ENCODE results near the gene GNE. TPM values are rescaled to one million over a fixed set of nuclear protein-coding genes. Genes with fewer than 3 reads are reported as not detected.
"Not testable (repeated sequence)": the region's sequence is repeated elsewhere in the genome, so short reads cannot be mapped to it uniquely, and the experiment has no call there.

Gene GNE, protein sequence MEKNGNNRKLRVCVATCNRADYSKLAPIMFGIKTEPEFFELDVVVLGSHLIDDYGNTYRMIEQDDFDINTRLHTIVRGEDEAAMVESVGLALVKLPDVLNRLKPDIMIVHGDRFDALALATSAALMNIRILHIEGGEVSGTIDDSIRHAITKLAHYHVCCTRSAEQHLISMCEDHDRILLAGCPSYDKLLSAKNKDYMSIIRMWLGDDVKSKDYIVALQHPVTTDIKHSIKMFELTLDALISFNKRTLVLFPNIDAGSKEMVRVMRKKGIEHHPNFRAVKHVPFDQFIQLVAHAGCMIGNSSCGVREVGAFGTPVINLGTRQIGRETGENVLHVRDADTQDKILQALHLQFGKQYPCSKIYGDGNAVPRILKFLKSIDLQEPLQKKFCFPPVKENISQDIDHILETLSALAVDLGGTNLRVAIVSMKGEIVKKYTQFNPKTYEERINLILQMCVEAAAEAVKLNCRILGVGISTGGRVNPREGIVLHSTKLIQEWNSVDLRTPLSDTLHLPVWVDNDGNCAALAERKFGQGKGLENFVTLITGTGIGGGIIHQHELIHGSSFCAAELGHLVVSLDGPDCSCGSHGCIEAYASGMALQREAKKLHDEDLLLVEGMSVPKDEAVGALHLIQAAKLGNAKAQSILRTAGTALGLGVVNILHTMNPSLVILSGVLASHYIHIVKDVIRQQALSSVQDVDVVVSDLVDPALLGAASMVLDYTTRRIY
- total RNA-seq = 15.3 TPM

DNA sequence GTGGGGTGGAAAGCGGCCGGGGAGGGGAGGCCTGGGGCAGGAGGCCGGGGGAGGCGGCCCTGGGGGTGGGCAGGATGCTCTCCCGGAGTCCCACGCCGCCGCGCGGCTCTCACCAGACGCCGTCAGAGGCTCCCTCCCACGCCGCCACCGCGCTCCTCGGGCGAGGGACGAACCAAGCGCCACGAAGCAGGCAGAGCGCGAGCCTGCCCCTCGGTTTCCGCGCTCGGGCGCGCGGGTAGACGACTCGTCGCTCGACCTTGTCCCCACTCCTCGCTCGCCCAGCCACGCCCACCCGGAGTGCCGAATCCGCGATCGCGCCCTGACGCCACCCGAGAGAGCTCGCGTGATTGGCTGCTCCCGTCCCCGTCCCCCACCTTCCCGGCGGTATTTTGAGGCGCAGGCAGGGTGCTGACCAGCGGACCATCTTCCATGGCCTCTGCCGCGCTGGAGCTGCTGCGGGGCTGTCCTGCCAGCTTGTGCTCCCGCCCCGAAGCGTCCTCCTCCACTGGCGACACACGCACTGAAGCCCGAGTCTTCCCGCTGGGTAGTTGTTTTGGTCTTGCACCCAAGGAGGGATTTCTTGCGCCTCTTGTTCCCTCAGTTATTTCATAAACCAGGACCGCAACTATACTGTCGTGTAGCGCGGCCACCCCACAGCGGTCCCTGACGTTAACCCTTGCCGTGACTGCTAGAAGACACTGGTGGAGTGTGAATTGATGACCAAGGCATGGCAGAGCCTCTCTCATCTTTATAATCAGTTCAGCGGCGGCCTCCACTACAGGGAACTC, at the start of gene GNE:
Gene GNE (minus strand): TSS at position 241 of the 788 bp plus-strand sequence. CDS start 9,093 bp downstream, outside the sequence.
- DNase-seq = peak; percentile 97

DNA sequence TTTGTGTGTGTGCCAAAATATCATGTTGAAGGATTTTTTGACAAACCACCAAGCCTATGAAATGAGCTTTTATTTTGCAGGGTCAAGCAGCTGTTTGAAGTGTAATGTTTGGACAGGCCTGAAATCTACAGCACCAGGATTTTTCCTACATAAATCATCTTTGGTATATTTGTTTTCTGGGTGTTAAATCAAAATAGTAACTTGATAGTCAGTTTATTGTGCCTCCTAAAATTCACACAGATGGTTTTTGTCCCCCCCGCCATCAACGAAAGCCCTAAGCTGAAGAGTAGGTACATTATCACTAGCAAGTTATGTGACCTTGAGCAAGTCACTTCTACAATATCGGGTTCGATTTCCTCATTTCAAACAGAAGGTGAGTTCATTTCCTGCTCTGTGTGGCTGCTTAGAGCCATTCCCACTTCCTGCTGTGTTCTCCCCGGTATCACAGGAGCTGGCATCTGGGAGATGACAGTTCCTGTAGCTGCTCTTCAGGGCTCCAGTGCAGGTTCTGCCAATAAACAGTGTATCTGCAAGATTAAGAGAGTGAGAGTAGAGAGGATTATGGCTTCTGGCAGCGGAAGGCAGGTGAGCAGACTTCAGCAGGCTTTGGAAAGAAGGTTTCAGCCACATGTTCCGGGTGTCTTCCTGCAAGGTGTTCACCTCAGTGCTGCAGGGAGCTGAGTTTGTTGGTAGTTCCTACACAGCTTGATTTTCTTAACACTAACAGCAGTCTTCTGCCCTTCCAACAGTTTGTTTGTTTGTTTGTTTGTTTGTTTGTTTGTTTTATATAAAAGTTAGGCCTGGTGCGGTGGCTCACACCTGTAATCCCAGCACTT, 48.4 kb upstream of the GNE start:
- DNase-seq = no peak

DNA sequence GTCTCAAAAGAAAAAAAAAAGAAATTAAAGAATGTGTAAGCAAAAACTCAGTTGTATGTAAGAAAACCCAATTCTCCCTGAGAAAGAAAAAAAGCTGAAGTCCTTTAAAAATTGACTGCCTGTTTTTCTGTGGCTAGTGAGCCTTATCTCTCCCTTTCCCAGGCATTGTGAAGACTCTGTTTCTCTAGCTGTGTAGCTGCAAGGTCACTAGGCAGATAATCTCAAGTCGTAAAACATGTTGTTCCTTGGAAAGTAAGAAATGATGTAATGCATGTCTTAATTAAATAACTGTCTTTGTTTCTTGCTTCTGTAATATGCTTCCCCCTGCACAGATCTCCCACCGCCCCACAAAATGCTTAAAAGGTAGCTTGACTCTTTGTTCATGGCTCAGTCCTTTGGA, 46.1 kb upstream of the GNE start:
- DNase-seq = not testable (repeated sequence)

DNA sequence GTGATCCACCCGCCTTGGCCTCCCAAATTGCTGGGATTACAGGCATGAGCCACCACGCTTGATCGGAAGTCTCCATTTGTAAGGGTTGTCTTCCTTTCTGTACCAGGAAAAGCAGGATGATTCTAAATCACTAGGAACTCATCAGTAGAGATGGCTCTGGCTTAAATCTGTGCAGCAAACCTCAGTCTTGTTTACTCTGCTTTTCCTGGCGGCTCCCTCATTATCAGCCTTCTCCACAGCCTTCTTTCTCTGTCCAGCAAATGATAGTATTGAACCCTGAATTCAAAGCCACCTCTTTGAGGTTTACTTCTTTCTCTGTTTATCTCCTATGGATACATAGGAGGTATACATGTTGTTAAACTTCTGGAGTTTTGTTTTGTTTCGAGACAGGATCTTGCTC, 43.0 kb upstream of the GNE start:
- no peak for DNase-seq

DNA sequence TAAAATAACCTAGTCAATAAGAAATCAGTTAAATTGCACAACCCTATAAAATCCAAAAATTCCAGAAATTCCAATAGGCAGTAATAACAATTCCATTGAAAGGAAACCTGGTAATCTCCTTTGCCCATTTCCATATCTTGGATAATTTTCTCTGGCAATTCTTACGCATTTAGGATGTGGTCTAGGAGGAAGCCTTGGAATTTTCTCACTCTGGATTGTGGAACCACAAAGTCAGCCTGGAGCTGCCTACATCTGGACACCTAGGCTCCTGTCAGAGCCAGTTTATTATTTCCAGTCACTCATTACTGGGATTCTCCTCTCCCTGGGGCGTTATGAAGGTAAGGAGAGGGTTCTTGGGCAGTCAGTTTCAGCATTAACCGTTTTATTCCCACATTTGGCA, 40.3 kb upstream of the GNE start:
- no peak for DNase-seq

DNA sequence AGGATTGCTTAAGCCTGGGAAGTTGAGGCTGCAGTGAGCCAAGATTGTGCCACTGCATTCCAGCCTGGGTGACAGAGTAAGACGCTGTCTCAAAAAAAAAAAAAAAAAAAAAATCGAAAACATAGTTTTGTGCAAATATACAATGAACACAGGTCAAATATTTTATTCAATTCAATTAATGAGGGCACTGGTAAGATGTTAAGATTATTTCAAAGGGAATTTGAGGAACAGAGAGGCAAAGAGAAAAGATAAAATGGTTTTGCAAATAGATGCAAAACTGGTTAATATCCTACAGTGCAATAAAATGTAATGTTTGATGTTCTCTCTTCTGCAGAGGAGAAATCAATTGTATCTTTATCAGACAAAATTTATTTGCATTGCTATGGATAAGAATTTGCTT, 39.5 kb upstream of the GNE start:
- no peak for DNase-seq

DNA sequence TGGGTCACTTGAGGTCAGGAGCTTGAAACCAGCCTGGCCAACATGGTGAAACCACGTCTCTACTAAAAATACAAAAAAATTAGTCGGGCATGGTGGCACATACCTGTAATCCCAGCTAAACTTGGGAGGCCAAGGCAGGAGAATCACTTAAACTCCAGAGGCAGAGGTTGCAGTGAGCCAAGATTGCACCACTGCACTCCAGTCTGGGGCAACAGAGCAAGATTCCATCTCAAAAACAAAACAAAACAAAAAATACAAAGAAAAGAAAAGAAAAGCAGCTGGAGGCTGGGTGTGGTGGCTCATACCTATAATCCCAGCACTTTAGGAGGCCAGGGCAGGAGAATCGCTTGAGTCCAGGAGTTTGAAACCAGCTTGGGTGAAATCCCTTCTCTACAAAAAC, 36.7 kb upstream of the GNE start:
- DNase-seq = not testable (repeated sequence)

DNA sequence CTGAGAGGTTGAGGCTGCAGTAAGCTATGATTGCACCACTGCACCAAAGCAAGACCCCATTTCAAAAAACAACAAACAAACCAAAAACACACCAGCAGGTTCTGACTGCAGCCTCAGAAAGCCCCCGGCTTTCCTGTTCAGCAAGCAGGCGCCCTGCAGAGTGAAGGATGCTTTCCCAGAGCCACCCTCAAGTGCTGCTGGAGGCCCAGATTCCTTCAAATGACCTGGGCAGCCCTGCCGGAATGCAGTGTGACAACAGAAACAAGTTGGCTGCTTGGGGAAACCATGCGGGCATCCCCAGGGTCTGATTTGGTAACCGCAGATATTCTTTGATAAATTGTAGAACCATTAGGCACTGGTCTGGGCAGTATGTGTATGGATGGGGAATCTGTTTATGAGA, 35.7 kb upstream of the GNE start:
- no peak for DNase-seq

DNA sequence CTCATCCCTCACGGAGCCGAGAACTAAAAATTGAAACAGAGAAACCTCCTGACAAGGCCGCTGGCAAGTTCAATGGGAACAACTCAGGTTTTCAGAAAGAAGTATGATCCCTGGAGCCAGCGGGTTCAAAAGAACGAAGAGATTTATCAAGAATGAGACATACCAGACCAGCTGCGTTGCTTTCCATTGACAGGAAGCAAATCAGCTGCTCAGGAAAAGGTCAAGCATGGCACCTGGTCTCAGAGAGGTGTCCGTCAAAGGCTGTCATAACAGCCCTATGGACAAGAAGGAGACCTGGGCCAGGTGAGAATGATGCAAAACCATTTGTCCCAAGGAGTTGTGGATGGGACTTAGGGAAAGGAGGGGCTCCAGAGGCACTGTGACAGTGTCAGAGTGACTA, 34.9 kb upstream of the GNE start:
- DNase-seq = no peak

DNA sequence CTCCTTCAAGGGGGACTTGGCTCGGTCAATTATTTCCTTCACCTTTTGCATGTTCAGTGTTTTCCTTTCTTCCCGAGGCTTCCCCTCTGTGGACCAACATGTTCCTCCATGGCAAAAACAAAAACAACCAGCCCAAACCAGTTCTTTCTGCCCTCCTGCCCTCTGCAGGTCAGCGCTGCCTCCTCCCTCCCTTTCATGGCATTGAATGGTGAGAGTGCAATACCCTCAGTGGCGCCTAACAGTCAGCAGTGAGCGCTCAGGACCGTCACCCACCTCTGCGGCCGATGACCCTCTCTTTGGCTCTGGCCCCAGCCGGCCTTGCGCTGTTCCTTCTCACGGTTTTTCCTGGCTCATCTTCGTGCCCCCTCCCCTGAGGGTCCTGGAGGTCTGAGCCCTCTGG, 34.4 kb upstream of the GNE start:
- DNase-seq = no peak

DNA sequence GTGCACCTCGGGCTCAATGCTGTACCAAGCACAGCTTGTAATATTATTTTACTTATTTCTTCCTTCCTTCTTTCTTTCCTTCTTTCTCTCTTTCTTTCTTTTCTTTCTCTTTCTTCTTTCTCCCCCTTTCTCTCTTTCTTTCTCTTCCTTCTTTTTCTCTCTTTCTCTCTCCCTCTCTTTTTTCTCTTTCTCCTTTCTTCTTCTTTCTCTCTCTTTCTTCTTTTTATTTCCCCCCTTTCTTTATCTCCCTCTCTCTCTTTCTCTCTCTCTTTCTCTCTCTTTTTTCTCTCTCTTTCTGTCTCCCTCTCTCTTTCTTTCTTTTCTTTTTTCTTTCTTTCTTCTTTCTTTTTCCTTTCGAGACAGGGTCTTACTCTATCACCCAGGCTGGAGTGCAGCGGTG, 32.7 kb upstream of the GNE start:
- DNase-seq = no peak

DNA sequence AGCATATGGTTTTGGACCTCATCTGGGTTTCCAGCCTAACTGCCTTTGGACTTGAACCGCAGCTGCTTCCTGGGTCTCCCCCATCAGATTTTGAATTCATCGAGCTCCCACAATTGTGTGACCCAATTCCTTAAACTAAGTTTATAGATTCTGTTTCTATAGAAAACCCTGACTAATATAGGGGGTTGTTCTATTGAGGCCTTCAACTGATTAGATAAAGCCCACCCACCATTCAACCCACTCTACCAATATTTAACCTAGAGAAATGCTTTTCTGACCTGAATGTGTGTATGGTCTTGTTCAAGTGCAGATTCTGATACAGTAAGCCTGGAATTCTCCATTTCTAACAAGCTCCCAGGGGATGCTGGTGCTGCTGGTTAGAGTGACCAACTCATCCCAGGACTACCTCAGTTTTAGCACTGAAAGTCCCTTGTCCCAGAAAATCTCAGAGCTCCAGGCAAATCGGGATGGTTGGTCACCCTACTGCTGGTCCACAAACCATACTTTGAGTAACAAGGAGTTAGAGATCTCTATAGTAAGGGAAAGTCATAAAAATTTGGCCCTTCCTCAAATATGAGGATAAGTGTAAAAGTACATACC, 31.7 kb upstream of the GNE start:
- DNase-seq = no peak

DNA sequence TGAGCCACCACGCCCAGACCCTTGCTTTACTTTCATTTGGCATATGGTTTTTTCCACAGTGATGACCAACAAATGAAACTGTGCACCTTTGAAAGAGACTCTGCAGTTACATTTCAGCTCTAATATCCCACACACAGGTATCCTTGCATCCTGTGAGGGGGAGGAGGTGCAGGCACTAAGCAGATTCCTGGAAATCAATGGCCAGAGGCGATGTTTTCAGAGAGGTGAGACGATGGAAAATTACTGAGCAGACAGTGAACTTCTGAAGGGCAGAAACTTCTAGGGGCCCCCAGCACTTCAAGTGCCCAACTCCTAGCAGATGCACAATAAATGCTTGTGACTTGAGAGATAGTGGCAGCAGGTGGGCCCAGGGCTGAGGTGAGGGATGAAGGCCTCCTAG, 29.8 kb upstream of the GNE start:
- DNase-seq = no peak

DNA sequence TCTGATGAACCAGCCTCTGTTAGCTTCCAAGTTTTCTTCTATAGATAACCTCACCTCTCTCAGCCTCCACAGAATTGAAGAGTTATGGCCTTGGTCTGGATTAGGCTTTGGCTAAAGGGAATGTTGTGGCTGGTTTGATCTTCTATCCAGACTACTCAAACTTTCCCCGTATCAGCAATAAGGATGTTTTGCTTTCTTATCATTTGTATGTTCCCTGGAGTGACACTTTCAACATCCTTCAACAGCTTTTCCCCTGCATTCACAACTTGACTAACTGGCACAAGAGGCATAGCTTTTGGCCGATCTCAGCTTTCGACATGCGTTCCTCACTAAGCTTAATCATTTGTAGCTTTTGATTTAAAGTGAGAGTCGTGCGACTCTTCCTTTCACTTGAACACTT, 28.1 kb upstream of the GNE start:
- no peak for DNase-seq

DNA sequence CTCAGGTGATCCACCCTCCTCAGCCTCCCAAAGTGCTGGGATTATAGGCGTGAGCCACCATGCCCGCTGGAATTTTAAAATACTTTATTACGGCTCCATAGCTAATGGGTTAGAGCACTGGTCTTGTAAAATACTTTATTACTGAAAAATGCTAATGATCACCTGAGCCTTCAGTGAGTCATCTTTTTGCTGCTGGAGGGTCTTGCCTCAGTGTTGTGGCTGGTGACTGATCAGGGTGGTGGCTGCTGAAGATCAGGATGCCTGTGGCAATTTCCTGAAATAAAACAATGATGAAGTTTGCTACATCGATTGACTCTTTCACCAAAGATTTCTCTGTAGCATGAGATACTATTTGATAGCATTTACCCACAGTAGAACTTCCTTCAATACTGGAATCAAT, 26.0 kb upstream of the GNE start:
- no peak for DNase-seq

DNA sequence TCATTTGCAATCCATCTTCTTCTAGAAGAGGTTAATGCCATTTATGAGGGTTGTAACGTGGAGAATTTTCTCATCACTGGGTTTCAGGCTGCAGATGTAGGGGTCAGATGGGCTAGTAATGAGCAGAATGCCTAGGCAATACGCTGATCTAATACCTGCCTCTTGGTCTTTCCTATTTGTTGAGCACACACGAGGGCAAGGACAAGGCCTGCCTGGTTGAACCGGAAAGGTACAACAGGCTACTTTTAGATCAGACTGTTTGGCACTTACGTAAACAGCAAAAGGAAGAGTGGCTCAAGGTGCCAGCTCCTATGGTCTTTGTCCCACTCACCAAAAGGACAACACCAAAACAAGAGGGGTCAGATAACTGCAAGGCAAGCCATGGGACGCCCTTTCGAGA, 24.0 kb upstream of the GNE start:
- DNase-seq = no peak

DNA sequence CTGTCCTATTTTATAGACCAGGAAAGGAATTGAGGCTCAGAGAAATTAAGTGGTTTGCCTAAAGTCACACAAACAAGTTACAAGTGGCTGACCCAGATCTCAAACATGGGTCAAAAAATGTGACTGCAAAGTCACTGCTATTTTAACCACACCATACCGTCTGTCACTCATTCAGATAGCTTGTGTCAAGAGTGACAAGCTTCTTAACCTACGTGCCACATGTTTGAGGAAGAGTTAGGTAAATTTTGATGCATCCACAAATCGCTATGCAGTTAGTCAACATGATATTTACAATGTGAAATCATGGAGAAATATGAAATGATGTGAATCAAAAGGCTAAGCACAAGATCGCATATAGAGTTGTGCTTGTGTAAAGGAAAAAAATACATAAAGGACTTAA, 22.7 kb upstream of the GNE start:
- DNase-seq = no peak

DNA sequence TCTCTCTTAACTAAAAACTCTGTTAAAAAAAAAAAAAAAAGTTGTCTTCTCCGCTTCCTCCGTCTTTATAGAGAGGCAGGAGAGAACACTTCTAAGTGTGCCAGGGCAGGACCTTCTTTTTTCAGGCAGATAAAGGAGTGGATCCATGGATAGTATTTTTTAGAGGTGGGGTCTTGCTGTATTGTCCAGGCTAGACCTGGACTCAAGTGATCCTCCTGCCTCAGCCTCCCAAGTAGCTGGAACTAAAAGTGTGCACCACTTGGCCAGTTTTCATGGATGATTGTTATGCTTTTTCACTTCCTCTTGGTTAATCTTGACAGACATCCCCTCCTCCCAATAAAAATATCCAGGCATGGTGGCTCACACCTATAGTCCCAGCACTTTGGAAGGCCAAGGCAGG, 20.0 kb upstream of the GNE start:
- no peak for DNase-seq

DNA sequence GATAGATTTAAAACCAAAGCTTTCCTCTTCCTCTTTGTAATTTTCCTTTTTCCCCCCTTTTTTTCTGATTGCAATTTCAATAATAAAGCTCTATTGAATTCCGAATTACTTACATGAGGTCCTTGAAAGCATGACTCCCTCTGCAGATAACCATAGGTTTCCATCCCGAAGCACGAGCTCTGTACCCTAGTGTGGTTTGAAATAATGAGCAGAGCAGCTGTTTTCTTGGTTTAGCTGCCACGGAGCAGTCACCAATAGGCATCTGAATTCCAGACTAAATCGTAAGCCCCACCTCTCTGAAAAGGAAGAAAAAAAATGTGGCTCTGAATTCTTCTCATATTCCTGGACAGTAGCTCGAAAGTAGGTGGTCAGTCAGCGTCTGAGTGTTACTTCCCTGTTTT, 18.5 kb upstream of the GNE start:
- peak; percentile 32 for DNase-seq

DNA sequence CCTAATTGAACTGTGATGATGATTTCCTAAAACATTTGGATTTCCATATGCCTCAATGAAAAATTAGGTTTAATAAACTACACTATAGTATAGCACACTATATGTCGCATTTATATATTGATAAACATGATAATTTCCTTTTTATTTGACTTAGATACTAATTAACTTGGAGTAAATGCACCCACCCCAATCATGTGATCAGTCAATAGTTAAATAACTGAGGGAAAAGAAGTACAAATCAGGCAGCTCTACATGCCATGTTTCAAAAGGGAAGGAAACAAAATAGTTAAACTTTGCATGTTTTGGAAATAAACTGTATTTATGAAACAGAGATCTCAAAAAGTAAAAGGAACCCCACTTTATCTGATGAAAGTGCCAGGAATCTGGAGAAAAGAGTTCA, 18.0 kb upstream of the GNE start:
- no peak for DNase-seq

DNA sequence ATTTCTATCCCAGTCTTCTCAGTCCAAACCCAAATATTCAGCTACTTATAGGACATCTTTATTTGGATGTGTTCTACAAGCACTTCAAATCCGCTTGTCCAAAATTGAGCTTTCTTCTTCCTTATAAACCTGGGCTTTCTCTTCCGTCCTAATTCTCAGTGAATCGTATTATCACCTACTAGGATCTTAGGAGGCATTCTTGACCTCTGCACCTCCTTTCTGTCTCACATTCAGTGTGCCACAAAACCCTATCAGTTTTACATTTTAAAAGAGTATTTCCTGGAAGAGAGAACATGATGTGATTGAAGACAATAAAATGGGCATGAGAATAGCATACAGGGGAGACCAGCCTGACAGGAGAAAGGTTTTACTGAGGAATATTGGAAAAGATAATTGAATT, 16.8 kb upstream of the GNE start:
- no peak for DNase-seq

DNA sequence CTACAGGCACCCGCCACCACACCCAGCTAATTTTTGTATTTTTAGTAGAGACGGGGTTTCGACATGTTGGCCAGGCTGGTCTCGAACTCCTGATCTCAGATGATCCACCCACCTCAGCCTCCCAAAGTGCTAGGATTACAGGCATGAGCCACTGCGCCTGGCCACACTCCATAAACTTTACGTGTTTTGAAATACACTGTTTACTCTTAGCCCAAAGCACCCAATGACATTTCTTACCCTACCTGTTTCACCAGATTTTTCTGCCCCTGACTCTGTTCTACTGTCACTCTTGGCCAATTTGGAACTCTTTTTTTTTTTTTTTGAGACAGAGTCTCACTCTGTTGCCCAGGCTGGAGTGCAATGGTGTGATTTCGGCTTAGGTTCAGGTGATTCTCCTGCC, 15.1 kb upstream of the GNE start:
- DNase-seq = not testable (repeated sequence)

Data from skin of body (tissue), 2 donors.